ENCODE measurements around the gene NENF. TPM values are rescaled to one million over a fixed set of nuclear protein-coding genes. Genes with fewer than 3 reads are reported as not detected.
"Not testable (repeated sequence)": the region's sequence is repeated elsewhere in the genome, so short reads cannot be mapped to it uniquely, and the experiment has no call there.

Gene NENF
- total and polyA plus RNA-seq, 2 donors (not counting 1 experiment from before 2014, with no cell fraction given), result 33.3 to 58.1 TPM

DNA sequence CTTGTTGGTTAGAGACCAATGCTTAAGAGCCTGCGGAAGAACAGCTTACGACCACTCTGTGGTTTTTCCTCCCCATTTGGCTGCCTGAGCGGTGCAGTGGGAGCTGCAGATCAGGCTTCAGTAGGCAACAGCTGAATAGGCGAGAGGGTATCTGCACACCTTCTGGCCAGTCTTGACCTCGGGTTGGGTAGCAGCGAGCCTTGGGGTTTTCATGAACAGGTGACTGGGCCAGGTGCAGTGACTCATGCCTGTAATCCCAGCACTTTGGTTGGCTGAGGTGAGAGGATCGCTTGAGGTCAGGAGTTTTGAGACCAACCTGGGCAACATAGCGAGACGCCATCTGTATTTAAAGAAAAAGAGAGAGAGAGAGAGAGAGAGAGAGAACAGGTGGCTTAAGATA lies 41.0 kb downstream of the NENF start:
- no peak overlapping the region for H2AFZ ChIP-seq (ENCODE audit: low read length)

DNA sequence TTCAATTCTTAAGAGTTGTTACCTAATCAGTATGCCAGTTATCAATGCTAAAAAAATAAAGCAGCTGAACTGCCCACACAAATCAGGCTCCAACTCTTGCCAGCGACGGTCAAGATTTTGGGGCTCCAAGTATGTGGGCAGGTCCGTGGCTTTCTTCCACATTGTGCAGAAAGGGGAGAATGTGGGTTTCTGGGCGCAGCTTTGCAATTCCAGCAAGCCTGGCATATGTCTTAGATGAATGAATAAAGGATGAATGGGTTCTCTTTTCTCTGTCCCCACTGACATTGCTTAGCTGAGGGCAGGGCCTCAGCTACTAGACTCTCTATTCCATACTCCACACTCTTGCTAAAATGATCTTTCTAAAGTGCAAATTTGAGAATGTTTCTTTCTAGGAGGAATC lies 42.4 kb downstream of the NENF start:
- Histone ChIP-seq H3K27ac (ENCODE audit: insufficient read depth, low read length) (no peak overlapping the region), H3K27me3 (ENCODE audit: control insufficient read depth, insufficient read depth, low read length) (peaks cover 5% of the 10 kb centered on the region), H3K4me1 (ENCODE audit: control insufficient read depth, extremely low read depth, insufficient read depth, low read length) (no peaks in the 10 kb centered on the region), H3K79me2 (ENCODE audit: control insufficient read depth, insufficient read depth, low read length) (no peaks in the 10 kb centered on the region), H3K4me3 (replicated peaks in 1 of 4; ENCODE audit: control extremely low read depth in 1 of 4, insufficient read depth in 1 of 4, low read depth in 3 of 4, low read length in 4 of 4) (no peak overlapping the region), H3K36me3 (ENCODE audit: control insufficient read depth, insufficient read depth, low read length) (no peaks in the 10 kb centered on the region), H3K4me2 (ENCODE audit: extremely low read depth, insufficient read depth, low read length) (no peak overlapping the region), H3K9ac (ENCODE audit: insufficient read depth, low read length) (no peak overlapping the region), H3K9me3 (ENCODE audit: control insufficient read depth, insufficient read depth, low read depth, low read length) (no peaks in the 10 kb centered on the region), H4K20me1 (ENCODE audit: control insufficient read depth, extremely low read depth, insufficient read depth, low read length) (no peaks in the 10 kb centered on the region), H2AFZ (ENCODE audit: low read length) (no peak overlapping the region)
- TF ChIP-seq EZH2 (IDR thresholded peaks at IDR 0.05; ENCODE audit: low read length, missing control alignments), result no peak
- TF ChIP-seq, protein P1, sequence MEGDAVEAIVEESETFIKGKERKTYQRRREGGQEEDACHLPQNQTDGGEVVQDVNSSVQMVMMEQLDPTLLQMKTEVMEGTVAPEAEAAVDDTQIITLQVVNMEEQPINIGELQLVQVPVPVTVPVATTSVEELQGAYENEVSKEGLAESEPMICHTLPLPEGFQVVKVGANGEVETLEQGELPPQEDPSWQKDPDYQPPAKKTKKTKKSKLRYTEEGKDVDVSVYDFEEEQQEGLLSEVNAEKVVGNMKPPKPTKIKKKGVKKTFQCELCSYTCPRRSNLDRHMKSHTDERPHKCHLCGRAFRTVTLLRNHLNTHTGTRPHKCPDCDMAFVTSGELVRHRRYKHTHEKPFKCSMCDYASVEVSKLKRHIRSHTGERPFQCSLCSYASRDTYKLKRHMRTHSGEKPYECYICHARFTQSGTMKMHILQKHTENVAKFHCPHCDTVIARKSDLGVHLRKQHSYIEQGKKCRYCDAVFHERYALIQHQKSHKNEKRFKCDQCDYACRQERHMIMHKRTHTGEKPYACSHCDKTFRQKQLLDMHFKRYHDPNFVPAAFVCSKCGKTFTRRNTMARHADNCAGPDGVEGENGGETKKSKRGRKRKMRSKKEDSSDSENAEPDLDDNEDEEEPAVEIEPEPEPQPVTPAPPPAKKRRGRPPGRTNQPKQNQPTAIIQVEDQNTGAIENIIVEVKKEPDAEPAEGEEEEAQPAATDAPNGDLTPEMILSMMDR (conservative IDR thresholded peaks at IDR 0.05 in 1 of 2, IDR thresholded peaks at IDR 0.05 in 1 of 2; ENCODE audit: low read depth in 1 of 2, low read length in 2 of 2), result no peak
- no peak for DNase-seq (ENCODE audit: low read depth in 2 of 2)

More for the DNA sequence above, 41.0 kb downstream of the NENF start:
- Histone ChIP-seq H3K27me3 (ENCODE audit: control insufficient read depth, insufficient read depth, low read length) (peaks cover 3% of the 10 kb centered on the region), H3K79me2 (ENCODE audit: control insufficient read depth, insufficient read depth, low read length) (no peaks in the 10 kb centered on the region), H3K4me1 (ENCODE audit: control insufficient read depth, extremely low read depth, insufficient read depth, low read length) (peaks cover 4% of the 10 kb centered on the region), H3K4me3 (replicated peaks in 1 of 4; ENCODE audit: control extremely low read depth in 1 of 4, insufficient read depth in 1 of 4, low read depth in 3 of 4, low read length in 4 of 4) (no peak overlapping the region), H3K9ac (ENCODE audit: insufficient read depth, low read length) (no peak overlapping the region), H3K27ac (ENCODE audit: insufficient read depth, low read length) (no peak overlapping the region), H4K20me1 (ENCODE audit: control insufficient read depth, extremely low read depth, insufficient read depth, low read length) (no peaks in the 10 kb centered on the region), H3K36me3 (ENCODE audit: control insufficient read depth, insufficient read depth, low read length) (no peaks in the 10 kb centered on the region), H3K4me2 (ENCODE audit: extremely low read depth, insufficient read depth, low read length) (no peak overlapping the region), H3K9me3 (ENCODE audit: control insufficient read depth, insufficient read depth, low read depth, low read length) (no peaks in the 10 kb centered on the region)
- DNase-seq (ENCODE audit: low read depth in 2 of 2), result no peak
- TF ChIP-seq, protein P1 (conservative IDR thresholded peaks at IDR 0.05 in 1 of 2, IDR thresholded peaks at IDR 0.05 in 1 of 2; ENCODE audit: low read depth in 1 of 2, low read length in 2 of 2), result no peak
- no peak for TF ChIP-seq EZH2 (IDR thresholded peaks at IDR 0.05; ENCODE audit: low read length, missing control alignments)

DNA sequence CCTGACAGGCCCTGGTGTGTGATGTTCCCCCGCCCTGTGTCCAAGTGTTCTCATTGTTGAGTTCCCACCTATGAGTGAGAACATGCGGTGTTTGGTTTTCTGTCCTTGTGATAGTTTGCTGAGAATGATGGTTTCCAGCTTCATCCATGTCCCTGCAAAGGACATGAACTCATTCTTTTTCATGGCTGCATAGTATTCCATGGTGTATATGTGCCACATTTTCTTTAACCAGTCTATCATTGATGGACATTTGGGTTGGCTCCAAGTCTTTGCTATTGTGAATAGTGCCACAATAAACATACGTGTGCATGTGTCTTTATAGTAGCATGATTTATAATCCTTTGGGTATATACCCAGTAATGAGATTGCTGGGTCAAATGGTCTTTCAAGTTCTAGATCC lies 43.1 kb downstream of the NENF start:
- H4K20me1 ChIP-seq (ENCODE audit: control insufficient read depth, extremely low read depth, insufficient read depth, low read length); H3K4me3 ChIP-seq (replicated peaks in 1 of 4; ENCODE audit: control extremely low read depth in 1 of 4, insufficient read depth in 1 of 4, low read depth in 3 of 4, low read length in 4 of 4); H2AFZ ChIP-seq (ENCODE audit: low read length); H3K4me2 ChIP-seq (ENCODE audit: extremely low read depth, insufficient read depth, low read length); H3K9ac ChIP-seq (ENCODE audit: insufficient read depth, low read length); H3K36me3 ChIP-seq (ENCODE audit: control insufficient read depth, insufficient read depth, low read length); DNase-seq (ENCODE audit: low read depth in 2 of 2); H3K27ac ChIP-seq (ENCODE audit: insufficient read depth, low read length); H3K4me1 ChIP-seq (ENCODE audit: control insufficient read depth, extremely low read depth, insufficient read depth, low read length); H3K9me3 ChIP-seq (ENCODE audit: control insufficient read depth, insufficient read depth, low read depth, low read length); H3K79me2 ChIP-seq (ENCODE audit: control insufficient read depth, insufficient read depth, low read length); H3K27me3 ChIP-seq (ENCODE audit: control insufficient read depth, insufficient read depth, low read length): not testable (repeated sequence)
